ENCODE results near the gene GNB1L.

Gene GNB1L

DNA sequence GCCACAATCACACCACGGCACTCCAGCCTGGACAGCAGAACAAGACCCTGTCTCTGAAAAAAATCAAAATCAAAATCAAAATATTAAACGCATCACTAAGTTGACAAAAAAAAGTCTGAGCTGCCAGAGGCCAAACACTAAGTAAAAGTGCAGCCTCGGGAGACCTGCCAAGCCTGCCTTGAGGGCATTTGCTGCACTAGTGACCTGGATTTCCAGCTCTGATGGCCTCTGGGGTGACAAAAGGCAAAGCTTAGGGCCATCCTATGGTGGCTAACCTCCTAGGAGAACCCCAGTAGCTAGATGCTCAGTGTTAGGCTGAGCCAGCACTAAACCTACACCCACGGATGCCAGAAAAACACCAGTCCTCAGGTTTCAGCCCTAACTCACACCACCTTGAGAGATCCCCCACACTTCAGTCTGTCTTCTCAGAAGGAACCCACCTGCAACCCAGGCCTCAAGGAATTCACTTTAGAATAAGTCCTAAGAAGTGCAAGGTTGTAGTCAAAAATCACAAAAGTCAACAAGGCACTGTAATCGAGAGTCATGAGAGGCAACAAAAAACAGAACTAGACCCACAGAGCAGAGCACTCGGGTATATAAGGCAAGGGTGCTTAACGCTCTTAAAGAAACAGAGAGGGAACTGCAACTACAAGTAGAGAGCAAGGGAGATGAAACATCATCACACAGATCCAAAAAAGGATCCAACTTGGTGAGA lies 28.6 kb downstream of the GNB1L start:
- no peak for DNase-seq (ENCODE audit: low spot score)
- TF ChIP-seq, protein P1, sequence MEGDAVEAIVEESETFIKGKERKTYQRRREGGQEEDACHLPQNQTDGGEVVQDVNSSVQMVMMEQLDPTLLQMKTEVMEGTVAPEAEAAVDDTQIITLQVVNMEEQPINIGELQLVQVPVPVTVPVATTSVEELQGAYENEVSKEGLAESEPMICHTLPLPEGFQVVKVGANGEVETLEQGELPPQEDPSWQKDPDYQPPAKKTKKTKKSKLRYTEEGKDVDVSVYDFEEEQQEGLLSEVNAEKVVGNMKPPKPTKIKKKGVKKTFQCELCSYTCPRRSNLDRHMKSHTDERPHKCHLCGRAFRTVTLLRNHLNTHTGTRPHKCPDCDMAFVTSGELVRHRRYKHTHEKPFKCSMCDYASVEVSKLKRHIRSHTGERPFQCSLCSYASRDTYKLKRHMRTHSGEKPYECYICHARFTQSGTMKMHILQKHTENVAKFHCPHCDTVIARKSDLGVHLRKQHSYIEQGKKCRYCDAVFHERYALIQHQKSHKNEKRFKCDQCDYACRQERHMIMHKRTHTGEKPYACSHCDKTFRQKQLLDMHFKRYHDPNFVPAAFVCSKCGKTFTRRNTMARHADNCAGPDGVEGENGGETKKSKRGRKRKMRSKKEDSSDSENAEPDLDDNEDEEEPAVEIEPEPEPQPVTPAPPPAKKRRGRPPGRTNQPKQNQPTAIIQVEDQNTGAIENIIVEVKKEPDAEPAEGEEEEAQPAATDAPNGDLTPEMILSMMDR (IDR thresholded peaks at IDR 0.05; ENCODE audit: extremely low read depth, missing control alignments), result no peak

DNA sequence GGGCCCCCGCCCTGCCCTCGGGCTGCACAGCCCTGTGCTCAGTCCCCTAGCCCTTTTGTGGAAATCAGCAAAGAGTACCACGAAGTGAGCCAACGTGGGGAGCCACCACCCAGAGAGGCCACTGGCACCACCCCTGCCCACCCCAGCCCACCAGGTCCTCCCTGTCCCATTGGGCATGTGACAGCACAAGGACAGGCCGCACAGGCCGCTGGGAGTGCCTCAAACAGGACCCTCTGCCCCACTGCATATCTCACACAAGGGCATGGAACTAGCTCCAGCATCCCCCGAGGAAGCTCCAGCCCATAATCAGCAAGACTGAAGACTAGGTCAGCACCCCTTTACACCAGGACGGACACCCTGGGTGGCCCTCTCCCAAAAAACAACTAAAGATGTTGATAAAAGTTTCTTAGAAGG lies 29.7 kb downstream of the GNB1L start:
- TF ChIP-seq, protein P1 (IDR thresholded peaks at IDR 0.05; ENCODE audit: extremely low read depth, missing control alignments), result no peak
- no peak for DNase-seq (ENCODE audit: low spot score)

DNA sequence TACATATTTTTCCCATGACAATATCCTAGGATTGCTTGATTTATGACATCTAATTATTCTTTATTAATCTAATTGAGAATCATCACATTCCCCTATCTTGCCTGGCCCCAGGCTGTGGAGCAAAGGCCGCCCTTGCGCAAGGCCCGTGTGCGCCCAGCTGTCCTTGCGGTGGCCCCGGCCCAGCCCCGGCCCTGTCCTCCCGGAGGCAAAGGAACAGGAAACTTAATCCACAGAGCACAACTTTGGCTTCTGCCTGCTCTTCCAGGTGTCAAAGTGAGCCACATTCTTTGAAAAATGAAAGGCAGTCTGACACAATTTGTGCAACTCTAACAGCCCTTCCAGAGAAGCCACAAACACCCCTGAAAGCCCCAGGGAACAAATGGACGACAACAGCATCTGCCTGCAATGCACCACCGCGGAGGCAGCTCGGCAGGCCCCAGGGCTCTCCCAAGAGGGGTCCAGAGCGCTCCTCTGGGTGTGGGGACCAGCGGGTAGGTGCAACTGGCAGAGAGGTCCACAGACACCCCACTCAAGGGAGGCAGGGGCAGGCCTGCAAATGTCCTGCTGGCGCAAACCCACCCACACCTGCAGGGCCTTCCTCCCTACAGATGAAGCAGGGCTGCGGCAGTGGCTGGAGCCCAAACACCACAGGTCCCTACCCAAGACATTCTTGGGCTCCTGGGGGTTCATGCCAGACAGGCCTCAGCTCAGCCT lies 30.3 kb downstream of the GNB1L start:
- no peak for DNase-seq (ENCODE audit: low spot score)

DNA sequence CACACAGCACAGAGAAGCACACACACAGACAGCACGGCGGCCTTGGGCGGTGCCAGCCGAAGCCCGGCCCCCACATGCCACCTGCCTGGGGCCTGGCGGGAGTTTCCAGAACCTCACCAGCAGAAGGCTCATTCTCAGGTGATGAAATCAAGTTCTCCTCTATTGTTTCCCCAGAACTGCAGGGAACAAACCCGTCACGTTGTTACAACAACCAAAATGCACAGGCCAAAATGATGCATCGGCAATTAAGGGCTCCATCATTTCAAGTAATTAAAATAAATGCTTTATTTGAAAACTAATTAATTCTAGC lies 30.8 kb downstream of the GNB1L start:
- TF ChIP-seq, protein P1 (IDR thresholded peaks at IDR 0.05; ENCODE audit: extremely low read depth, missing control alignments), result no peak
- no peak for DNase-seq (ENCODE audit: low spot score)

More for the DNA sequence above, 30.3 kb downstream of the GNB1L start:
- TF ChIP-seq, protein P1 (IDR thresholded peaks at IDR 0.05; ENCODE audit: extremely low read depth, missing control alignments), result no peak

DNA sequence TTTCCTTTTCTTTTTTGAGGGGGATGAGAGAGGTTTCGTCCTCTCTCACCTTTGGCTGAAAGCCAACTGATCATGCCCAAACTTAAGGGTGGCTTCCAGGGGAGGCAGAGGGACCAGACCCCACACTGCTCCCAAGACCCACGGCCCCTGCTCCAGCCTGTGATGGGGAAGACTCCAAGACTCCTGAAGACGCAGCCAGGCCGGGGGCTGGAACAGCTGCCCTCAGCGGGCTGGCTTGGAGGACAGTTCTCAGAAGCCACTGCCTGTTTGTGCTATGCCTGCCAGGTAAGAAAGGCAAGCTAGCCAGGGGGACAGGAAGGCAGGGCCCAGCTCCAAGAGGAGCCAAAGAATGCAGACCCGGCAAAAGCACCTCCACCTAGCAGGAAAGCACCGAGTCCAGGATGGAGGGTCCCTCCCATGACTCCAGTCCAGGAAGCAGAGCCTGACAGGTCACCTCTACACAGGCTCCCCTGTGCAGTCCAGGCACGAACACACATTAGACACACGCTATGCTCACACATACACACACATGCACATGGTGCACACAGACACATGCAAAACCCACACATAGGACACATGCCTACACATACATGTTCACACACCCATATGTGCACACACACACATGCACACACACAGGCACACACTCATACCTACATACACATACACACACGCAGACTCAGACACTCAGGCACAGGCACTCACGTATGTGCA lies 31.3 kb downstream of the GNB1L start:
- TF ChIP-seq, protein P1 (IDR thresholded peaks at IDR 0.05; ENCODE audit: extremely low read depth, missing control alignments), result no peak
- no peak for DNase-seq (ENCODE audit: low spot score)

DNA sequence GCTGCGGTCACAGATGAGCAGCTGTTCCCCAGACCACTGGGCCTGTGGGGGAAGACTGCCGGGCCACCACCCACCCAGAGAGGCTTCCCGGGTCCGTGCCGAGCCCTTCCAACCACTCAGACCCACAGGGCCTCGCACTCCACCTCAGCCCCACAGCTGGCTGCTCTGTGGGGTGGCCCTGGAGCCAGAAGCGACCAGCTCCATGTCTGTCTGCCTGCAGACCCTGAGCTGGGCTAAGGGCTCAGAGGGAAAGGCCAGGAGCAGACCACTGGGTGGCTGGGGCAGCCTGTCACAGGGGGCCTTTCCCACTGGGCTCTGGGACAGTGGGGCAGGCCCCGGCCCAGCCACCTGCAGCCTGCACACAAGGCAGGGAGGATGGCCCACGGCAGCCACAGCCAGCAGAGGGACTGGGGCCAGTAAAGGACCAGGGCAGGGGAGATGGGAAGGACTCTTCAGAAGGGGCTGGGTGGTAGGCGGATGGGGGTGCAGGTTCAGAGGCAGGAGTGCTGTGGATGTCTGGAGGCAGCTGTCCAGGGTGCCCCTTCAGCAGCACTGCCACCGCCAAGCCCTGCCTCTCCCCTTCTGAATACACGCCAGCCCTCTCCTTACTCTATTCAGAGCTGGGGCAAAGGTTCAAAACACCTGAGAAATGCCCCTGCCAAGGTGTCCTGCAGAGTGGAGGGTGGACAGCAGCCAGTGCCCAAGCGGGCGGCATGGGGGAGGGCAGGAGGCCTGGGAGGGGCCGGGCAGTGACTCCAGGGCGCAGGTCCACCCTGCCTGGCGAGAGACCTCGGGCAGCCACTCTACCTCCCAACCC lies 32.2 kb downstream of the GNB1L start:
- TF ChIP-seq, protein P1 (IDR thresholded peaks at IDR 0.05; ENCODE audit: extremely low read depth, missing control alignments), result no peak
- DNase-seq (ENCODE audit: low spot score), result no peak

Measured in GM20000 (cell line).